GM19240 (cell line): ENCODE measurements around the gene ATP8A2.

ENCODE experiments used
- DNase-seq: peaks from one replicate; pipeline ENCODE4 v3.0.0; 2011; ENCODE audit warnings: low spot score; ENCODE audit not compliant: insufficient read length

Gene ATP8A2

GRCh38 chr13:25847145-25847544 lies 475.4 kb downstream of the ATP8A2 start:
- peak; percentile 8 for DNase-seq

DNA sequence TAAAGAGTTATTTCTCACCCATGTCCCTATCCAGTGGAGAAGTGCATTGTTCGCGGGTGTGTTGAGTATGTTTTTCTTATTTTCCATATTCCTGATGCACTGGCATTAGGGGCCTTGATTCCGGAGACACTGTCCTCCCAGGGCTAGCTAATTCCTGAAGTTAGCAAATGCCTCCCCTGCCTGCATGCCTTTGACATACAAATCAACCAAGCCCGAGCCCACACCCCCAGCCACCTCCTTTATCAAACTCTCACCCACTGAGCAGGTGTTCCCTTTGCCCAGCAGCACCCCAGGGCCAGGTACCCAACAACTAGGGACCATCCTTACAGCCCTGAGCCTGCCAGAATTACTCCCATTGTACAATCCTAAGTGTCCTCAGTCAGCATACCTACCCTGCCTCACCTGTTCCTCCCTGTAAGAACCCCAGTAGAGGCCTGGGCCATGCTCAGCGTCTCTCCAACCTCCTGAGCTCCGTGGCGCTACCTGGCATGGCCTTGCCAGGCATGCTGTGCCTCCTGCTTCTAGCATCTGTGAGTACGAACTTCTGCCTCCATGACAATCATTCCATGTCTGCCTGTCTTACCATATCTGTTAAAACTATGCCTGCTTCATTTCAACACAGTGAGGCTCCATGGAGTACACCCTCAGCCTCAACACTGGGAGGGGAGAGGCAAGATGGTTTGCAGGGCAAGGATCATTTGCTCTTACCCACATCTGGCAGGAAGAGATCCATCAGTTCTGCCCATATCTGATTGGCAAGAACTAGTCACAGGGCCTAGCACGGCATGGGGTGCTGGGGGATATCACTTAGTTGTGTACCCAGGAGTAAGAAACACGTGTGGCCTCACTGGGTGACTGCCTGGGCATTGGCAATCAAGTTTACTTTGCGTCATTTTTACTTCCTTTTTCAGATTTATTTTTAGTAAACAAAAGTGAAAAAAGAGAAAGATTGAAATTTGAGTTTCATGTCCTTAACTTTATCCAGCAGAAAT lies 476.2 kb downstream of the ATP8A2 start:
- no peak for DNase-seq

- no peak for DNase-seq
These were observed 477.3 kb downstream of the ATP8A2 start for GRCh38 chr13:25848812-25849745.

- DNase-seq: no peak
These were observed 486.1 kb downstream of the ATP8A2 start for GRCh38 chr13:25857830-25858229.

GRCh38 chr13:25859528-25859927 lies 487.8 kb downstream of the ATP8A2 start:
- no peak for DNase-seq

DNA sequence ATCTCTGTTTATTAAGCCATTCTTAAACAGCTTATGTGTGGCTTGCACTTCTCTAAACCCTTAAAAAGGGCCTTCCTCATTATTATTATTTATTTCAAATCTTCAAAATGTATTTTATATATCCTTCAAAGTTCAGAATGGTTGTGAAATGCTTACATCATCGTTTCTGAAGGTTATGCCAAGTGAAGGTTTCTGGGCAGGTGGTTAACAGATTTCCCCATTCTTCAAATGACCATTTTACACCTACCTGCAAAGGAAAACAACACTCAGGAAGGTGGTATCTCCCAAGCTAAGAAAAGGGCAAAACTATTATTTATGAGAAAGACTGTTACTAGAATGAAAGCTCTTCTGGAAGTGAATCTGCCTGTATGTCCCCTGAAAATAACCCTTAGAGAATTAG lies 488.5 kb downstream of the ATP8A2 start:
- no peak for DNase-seq

DNA sequence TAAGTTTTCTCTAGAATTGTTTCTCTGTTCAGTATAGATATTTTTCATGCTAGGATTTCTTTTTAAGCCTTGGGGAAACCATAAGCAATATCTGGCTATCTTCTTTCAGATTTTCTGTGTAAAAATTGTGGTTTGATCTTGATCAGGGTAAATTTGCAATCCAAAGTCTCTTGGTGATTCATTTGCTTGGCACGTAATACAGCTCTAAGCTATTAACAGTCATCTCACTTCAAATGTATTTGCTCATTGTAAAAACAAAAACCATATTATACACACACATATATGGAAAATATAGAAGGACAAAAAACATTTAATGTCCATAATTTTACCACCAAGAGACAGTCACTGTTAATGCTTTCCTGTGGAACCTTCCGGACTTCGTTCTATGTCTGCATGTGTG lies 489.1 kb downstream of the ATP8A2 start:
- DNase-seq: no peak

- no peak for DNase-seq
These were observed 490.4 kb downstream of the ATP8A2 start for GRCh38 chr13:25862156-25862555.

DNA sequence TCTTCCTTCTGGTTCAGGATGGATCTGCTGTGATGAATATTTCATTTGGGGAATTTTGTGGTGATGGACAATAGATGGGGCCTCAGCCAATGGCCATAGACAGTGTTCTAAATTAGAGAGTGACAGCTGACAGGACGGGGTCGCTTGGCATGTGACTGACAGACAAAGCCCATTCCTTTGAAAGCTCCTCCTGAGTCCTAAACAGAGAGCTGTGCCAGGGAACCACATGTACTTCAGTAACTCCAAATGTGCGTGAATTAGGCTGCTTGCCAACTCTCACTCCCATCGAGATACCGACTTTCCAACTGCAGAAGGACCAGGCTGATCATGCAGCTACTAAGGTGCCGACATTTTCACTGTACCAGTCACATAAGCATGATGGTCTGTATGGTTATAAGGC lies 492.3 kb downstream of the ATP8A2 start:
- DNase-seq: no peak

DNA sequence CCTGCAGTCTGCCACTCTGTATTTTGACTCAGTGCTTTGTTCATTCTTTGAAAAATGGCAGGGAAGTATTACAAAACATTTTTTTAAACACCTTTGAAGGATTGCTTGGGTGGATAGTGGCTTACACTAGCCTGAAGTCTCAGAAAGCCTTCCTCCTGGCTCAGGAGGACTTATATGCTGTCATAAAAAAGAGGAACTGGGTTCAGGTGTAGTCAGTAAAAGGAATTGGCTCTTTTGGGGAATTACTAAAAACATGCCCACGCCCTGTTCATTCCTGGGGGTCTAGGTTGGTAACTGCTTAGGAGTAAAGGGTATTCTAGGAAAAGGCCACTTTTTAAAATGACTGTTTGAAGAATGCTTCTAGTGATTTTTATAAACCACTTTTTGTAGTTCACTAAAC lies 493.2 kb downstream of the ATP8A2 start:
- no peak for DNase-seq

DNA sequence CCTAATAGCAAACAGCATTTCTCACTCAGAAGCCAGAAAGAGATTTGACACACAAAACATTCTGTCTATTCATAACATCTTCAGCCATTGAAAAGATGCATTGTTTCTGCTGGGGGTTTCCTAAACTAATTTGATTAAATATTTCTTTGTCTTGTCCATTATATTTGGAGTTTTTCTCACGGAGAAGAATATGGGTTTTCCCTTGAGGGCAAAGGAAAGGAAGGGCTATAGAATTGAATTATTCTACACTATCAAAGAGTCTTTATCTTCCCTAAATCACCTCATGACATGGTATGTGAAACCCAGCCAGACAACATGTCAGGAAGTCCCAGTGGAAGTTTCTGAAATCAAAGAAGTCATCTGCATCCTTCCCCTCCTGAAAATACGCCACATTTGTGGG lies 493.6 kb downstream of the ATP8A2 start:
- DNase-seq: no peak

DNA sequence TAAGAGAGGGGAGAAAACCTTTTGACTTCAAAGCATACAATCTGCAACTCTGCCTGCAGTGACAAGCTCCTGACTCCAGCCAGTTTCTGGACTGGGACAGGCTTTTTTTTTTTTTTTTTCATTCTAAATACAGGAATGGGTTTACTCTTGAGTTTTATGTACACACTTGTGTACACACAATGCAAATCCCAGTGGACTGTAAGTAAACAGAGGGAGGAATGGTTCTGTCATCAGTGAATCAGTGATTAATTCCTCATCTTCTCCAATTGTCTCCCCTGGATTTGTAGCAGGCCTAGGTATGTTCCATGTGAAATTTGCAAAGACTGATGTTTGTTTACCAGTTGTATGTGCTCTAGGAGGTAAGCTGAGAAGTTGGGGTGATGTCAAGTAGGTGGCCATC lies 495.3 kb downstream of the ATP8A2 start:
- DNase-seq: no peak

GRCh38 chr13:25868490-25868889 lies 496.7 kb downstream of the ATP8A2 start:
- DNase-seq: no peak

DNA sequence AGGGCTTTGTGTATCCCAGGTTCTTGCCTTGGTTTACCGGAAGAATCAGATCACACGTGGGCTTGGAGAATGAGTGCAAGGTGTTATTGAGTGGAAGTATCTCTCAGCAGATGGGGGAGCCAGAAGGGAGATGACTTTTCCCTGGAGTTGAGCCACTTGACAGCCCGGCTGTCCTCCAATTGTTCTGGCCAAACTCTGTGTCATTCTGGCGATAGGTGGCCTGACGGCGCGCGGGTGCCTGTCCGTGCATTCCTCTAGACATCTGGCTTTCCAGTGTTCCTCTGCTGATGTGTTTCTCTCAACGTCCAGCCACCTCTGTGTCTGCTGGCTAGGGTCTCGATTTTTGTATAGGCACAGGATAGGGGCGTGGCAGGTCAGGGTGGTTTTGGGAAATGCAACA lies 498.2 kb downstream of the ATP8A2 start:
- DNase-seq: no peak

DNA sequence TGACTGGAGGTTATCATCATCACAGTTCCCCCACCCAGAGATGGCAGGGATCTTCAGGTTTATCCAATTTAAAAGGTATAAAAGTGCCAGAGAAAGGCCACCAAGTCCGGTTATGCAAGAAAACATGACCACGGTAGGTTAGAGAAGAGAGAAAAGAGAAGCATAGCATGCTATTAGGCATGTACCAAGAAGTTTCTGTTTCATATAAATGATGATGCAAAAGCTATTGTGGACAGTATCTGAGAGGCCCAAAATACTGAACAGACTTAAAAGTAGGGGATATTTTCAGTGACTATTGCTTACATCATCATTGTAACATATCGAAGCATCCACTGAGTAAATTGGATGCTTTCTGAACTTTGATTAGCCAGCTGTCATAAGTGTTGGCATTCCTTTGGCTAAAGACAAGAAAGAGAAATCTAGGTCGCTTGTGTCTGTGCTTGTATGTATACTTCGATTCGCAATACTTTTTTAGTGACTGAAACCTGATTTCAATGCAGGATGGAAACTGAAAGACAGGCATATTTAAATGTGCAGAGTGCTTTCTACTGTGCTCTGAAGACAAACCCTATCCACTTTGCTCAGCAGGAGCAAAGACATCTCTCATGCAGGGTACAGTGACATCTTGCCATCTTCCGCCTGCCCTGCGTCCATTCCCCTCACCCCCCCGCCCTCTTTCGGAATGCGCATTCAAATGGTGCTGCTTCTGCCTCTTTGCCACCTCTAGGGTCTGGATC lies 499.8 kb downstream of the ATP8A2 start:
- DNase-seq: no peak

DNA sequence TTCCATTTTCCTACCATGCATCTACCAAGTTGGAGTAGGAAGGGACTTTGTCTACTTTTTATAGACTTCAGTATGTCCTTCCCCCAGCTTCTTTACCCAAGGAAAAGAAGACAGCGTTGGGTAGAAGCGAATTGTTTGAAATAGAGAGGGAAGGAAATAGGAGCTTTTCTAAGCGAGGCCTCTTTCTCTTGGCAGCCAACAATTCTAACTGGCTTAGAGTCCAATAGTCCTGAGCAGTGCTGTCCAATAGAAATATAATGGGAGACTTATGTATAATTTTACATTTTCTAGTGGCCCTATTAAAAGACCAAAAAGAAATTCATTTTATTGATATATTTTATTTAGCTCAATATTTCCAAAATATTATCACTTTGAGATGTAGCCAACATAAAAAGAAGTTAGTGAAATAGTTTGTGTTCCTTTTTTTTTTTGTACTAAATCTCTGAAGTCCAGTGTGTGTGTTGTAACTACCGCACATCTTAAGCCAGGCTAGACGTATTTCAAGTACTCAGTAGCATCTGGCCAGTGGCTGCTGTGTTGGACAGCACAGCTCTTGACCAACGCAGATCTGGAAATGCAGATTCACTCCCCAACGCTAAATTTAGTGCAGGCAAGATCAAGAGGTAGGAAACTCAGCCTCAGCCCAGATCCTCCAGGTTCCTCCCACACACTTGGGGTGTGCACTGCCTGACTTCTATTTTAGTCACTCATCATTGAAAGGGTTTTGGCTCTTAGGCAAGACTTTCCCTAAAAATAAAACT lies 500.9 kb downstream of the ATP8A2 start:
- no peak for DNase-seq

DNA sequence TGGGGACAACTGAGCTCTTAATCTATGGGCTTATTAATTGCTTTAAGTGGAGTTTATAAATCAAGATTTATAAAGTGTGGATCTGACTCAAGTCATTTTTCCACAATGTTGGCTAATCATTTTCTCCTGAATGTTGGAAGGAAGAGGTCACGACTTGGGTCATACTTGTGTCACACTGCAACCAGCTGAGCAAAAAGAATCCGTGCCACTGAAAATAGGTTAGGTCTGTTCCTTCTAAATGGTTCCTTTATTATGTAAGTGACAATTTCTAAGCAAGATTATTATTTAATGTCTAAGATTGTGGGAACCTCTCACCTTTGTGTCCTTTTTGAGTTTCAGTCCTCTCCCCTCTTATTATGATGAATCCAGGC lies 501.5 kb downstream of the ATP8A2 start:
- no peak for DNase-seq

DNA sequence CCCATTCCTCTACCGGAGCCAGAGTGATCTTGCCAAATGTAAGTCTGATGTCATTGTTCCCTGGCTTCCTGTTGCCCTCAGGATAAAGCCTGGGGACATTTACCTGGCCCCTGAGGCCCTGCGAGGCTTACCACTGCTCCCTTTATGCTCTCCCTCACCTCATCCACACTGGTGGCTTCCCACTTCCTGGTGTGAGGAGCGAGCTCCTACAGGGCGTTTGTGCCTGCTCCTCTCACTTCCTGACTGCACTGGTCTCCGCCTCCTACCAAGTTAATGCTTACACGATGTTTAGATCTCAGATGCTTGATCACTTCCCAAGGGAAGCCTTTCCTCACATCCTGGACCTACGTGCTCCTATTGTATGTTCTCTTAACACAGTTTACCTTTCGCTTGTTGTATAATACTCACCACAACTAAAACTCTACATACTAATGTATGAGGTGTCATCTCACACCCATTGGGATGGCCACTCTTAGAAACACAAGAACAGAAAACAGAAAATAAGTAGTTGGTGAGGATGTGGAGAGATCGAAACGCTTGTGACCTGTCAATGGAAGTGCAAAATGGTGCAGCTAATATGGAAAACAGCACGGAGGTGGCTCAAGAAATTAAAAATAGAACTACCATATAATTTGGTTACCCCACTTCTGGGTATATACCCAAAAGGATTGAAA lies 502.4 kb downstream of the ATP8A2 start:
- no peak for DNase-seq

DNA sequence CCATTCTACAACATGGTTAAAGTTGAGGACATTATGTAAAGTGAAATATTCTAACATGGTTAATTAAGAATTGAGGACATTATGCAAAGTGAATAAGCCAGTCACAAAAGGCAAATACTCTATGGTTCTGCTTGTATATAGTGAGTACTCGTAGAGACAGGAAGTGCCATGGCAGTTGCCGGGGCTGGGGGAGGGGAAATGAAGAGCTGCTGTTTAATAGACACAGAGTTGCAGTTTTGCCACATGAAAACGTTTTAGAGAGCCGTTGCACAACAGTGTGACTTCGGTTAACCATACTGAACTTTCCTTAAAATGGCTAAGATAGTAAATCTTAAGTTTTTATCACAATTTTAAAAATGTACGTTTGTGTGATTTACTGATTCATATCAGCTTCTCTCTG lies 503.1 kb downstream of the ATP8A2 start:
- DNase-seq: no peak

DNA sequence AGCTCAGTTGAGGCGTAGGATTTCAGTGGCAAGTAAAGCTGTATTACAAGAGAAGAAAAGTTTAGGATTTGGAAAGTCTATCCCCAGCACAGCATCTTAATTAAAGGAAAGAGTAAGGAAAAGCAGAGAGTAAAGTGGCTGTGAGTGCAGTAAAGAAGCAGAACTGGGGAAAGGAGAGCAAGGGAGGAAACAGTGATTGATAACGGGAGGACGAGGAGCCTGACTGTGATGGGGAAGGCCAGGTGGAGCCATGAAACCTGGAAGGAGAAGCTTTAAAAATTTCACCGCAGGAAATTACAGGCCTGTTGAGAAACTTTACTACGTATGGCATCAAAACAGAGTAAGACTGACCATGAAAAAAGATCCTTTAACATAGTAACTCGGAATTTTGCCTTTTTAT lies 504.5 kb downstream of the ATP8A2 start:
- DNase-seq: no peak
